Omental fat pad (tissue), 4 donors: ENCODE results near the gene GLI2. TPM values are rescaled to one million over a fixed set of nuclear protein-coding genes. Genes with fewer than 3 reads are reported as not detected.

Experiments
- ATAC-seq: fragments of 150-250 bp; one replicate; pipeline ENCODE4 v1.9.1; 2016; ENCODE audit warnings: mild to moderate bottlenecking, moderate library complexity; ENCODE audit not compliant: low FRiP score
- DNase-seq: peaks from one replicate; pipeline ENCODE4 v3.0.0-alpha.2; 2019; ENCODE audit warnings: low spot score
- CTCF ChIP-seq, 3 donors: fragments of 450-650 bp; IDR thresholded peaks; one replicate each; pipeline ENCODE4 v1.5.1; 2016 to 2017; ENCODE audit warnings: antibody characterized with exemption in 3 of 3, mild to moderate bottlenecking in 3 of 3, moderate library complexity in 2 of 3
- total RNA-seq, 4 donors: library from RNA; depleted of rRNA; stranded (reverse); fragments of >200 nt; gene quantifications; one replicate each; pipeline ENCODE4 v1.1.0, GENCODE V29; 2016

Gene GLI2
- total RNA-seq, 4 donors from 2014 or later, result 1.3 to 2.4 (median 1.4) TPM

GRCh38 chr2:120741571-120742561, 6.2 kb downstream of the GLI2 start:
- TF ChIP-seq CTCF (IDR thresholded peaks at IDR 0.05), result no peak
- no peak for DNase-seq
- ATAC-seq, result no peak

GRCh38 chr2:120743657-120744056, 8.0 kb downstream of the GLI2 start:
- DNase-seq (no peak), ATAC-seq (no peak)
- TF ChIP-seq CTCF (IDR thresholded peaks at IDR 0.05), result no peak

- no peak for TF ChIP-seq CTCF (IDR thresholded peaks at IDR 0.05)
- ATAC-seq, result no peak
- DNase-seq, result no peak
These were observed 9.1 kb downstream of the GLI2 start for GRCh38 chr2:120744817-120745216.

- TF ChIP-seq CTCF (IDR thresholded peaks at IDR 0.05), result no peak
- DNase-seq, result no peak
These were observed 9.9 kb downstream of the GLI2 start for GRCh38 chr2:120745420-120746111.

GRCh38 chr2:120746144-120746543, 10.5 kb downstream of the GLI2 start:
- ATAC-seq (no peak), DNase-seq (no peak)
- TF ChIP-seq CTCF (IDR thresholded peaks at IDR 0.05), result no peak

More at GRCh38 chr2:120745420-120746111, 9.9 kb downstream of the GLI2 start:
- no peak for ATAC-seq

- TF ChIP-seq CTCF (IDR thresholded peaks at IDR 0.05), result no peak
- ATAC-seq (no peak), DNase-seq (no peak)
These were observed 11.6 kb downstream of the GLI2 start for GRCh38 chr2:120747281-120747680.
